HEK293T (cell line): ENCODE measurements around the gene DNAH10.

Experiments used
- ARNT ChIP-seq: fragments of 450-650 bp; IDR thresholded peaks from 2 replicates; pipeline ENCODE4 v1.6.1; 2017; ENCODE audit warnings: mild to moderate bottlenecking
- BHLHE40 ChIP-seq: fragments of 450-650 bp; IDR thresholded peaks from 2 replicates; pipeline ENCODE4 v1.6.1; 2016; ENCODE audit warnings: mild to moderate bottlenecking, moderate library complexity, borderline replicate concordance
- FOXA1 ChIP-seq: fragments of 450-650 bp; IDR thresholded peaks from 2 replicates; pipeline ENCODE4 v1.6.1; 2016; ENCODE audit warnings: mild to moderate bottlenecking
- FOXK2 ChIP-seq: fragments of 450-650 bp; IDR thresholded peaks from 2 replicates; pipeline ENCODE4 v1.6.1; 2016; ENCODE audit warnings: mild to moderate bottlenecking
- HDGF ChIP-seq: fragments of 450-650 bp; IDR thresholded peaks from 2 replicates; pipeline ENCODE4 v1.6.1; 2017; ENCODE audit warnings: antibody characterized with exemption, borderline replicate concordance
- LEF1 ChIP-seq: fragments of 450-650 bp; IDR thresholded peaks from 2 replicates; pipeline ENCODE4 v1.6.1; 2017; ENCODE audit warnings: mild to moderate bottlenecking, borderline replicate concordance
- PKNOX1 ChIP-seq: fragments of 450-650 bp; IDR thresholded peaks from 2 replicates; pipeline ENCODE4 v1.6.1; 2016
- SP1 ChIP-seq: fragments of 450-650 bp; IDR thresholded peaks from 2 replicates; pipeline ENCODE4 v1.6.1; 2017
- SUZ12 ChIP-seq: fragments of 450-650 bp; IDR thresholded peaks from 2 replicates; pipeline ENCODE4 v1.6.1; 2016; ENCODE audit warnings: mild to moderate bottlenecking
- TARDBP ChIP-seq: fragments of 450-650 bp; IDR thresholded peaks from 2 replicates; pipeline ENCODE4 v1.6.1; 2016

- no peak for TF ChIP-seq BHLHE40
- TF ChIP-seq TARDBP = no peak
- no peak for TF ChIP-seq FOXK2
- no peak for TF ChIP-seq LEF1
- no peak for TF ChIP-seq SP1
- no peak for TF ChIP-seq PKNOX1
- no peak for TF ChIP-seq SUZ12
- TF ChIP-seq ARNT = no peak
- TF ChIP-seq HDGF = no peak
- TF ChIP-seq FOXA1 = no peak
Observed at GRCh38 chr12:123934829-123935228, 172.7 kb downstream of the DNAH10 start.
